GM12878 (cell line): ENCODE data around the gene HNRNPH3. TPM values are rescaled to one million over a fixed set of nuclear protein-coding genes. Genes with fewer than 3 reads are reported as not detected.

Experiments used
- ATAC-seq: fragments of 200-7000 bp; cut with Tn5 transposase; 3 replicates; pipeline ENCODE4 v1.9.1; 2020; ENCODE audit warnings: mild to moderate bottlenecking, moderate library complexity
- BruUV-seq: library from RNA; stranded (reverse); fragments of 400-500 nt; replicated peaks from 2 replicates; lab custom pipeline; 2021; lab: Mats Ljungman, UMichigan
- CTCF ChIA-PET: fragments of 300-600 bp; sonication (Branson Sonifier 250); formaldehyde crosslinking; extraction: SDS; loops from one replicate; lab custom pipeline; 2021; ENCODE audit warnings: inconsistent platforms; lab: Yijun Ruan, JAX
- POLR2A ChIA-PET: fragments of 350-600 bp; formaldehyde crosslinking; extraction: SDS; loops from one replicate; lab custom pipeline; 2021; ENCODE audit warnings: inconsistent platforms; lab: Charles Lee
- RAD21 ChIA-PET: fragments of 300-600 bp; sonication (Branson Sonifier 250); formaldehyde crosslinking; loops from one replicate; lab custom pipeline; 2023; ENCODE audit warnings: antibody characterized with exemption; ENCODE audit not compliant: unreplicated experiment; lab: Charles Lee
- SMC1A ChIA-PET: fragments of 300-600 bp; sonication (Branson Sonifier 250); formaldehyde crosslinking; loops from one replicate; lab custom pipeline; 2023; ENCODE audit not compliant: unreplicated experiment, uncharacterized antibody; lab: Charles Lee
- DNase-seq: peaks from one replicate; pipeline ENCODE4 v3.0.0-alpha.2; 2011; ENCODE audit warnings: low read depth, low spot score
- FAIRE-seq: peaks from 3 replicates; lab custom pipeline; 2011; peaks lifted over from hg19 to GRCh38; lab: Jason Lieb, UNC
- H2AFZ ChIP-seq: 2 replicates; pipeline ENCODE4 v1.6.0; 2011; ENCODE audit warnings: low read depth, low read length, control low read depth; ENCODE audit not compliant: control insufficient read depth
- H3K27ac ChIP-seq: 2 replicates; pipeline ENCODE4 v1.5.1; 2011; ENCODE audit warnings: control low read depth; ENCODE audit not compliant: control insufficient read depth, insufficient read depth
- H3K27me3 ChIP-seq, 2 experiments: replicated peaks in 1 of 2; 2 replicates each; pipeline versions ENCODE4 v1.6.0 to v1.6.1; 2011; ENCODE audit warnings: low read length in 1 of 2; ENCODE audit not compliant: control insufficient read depth in 2 of 2, insufficient read depth in 2 of 2
- H3K36me3 ChIP-seq, 2 experiments: 2 replicates each; pipeline ENCODE4 v1.5.1; 2011; ENCODE audit warnings: low read length in 1 of 2; ENCODE audit not compliant: control insufficient read depth in 2 of 2, insufficient read depth in 2 of 2
- H3K4me1 ChIP-seq: 2 replicates; pipeline ENCODE4 v1.6.1; 2011; ENCODE audit warnings: mild to moderate bottlenecking, low read length, moderate library complexity, mixed read lengths; ENCODE audit not compliant: control insufficient read depth, insufficient read depth
- H3K4me2 ChIP-seq: 2 replicates; pipeline ENCODE4 v1.6.0; 2011; ENCODE audit warnings: control low read depth; ENCODE audit not compliant: control insufficient read depth, insufficient read depth
- H3K4me3 ChIP-seq: fragments of 200-600 bp; sonication (generic); 2 replicates; pipeline ENCODE4 v1.5.1; 2016
- H3K79me2 ChIP-seq: 2 replicates; pipeline ENCODE4 v1.6.0; 2011; ENCODE audit warnings: low read length; ENCODE audit not compliant: control insufficient read depth, insufficient read depth
- H3K9ac ChIP-seq: 2 replicates; pipeline ENCODE4 v1.8.0; 2011; ENCODE audit warnings: low read length, control low read depth, mixed read lengths; ENCODE audit not compliant: control insufficient read depth, insufficient read depth
- H3K9me3 ChIP-seq: replicated peaks from 3 replicates; pipeline ENCODE4 v1.5.1; 2011; ENCODE audit warnings: mild to moderate bottlenecking, low read length; ENCODE audit not compliant: control insufficient read depth, insufficient read depth
- H4K20me1 ChIP-seq: 2 replicates; pipeline ENCODE4 v1.6.0; 2011; ENCODE audit not compliant: control insufficient read depth, insufficient read depth
- ATF7 ChIP-seq: fragments of 450-650 bp; IDR thresholded peaks from 2 replicates; pipeline ENCODE4 v1.6.1; 2016; ENCODE audit warnings: low read depth, mild to moderate bottlenecking
- BHLHE40 ChIP-seq, 2 experiments: fragments of 450-650 bp in 1 of 2; IDR thresholded peaks; 2 replicates each; pipeline ENCODE4 v1.6.1; 2011 to 2017; ENCODE audit warnings: low read depth in 2 of 2, borderline replicate concordance in 1 of 2, improper control_type of control experiment in 1 of 2, low read length in 1 of 2, mild to moderate bottlenecking in 1 of 2
- BMI1 ChIP-seq: fragments of 450-650 bp; IDR thresholded peaks from 2 replicates; pipeline ENCODE4 v1.6.1; 2016; ENCODE audit warnings: mild to moderate bottlenecking, moderate library complexity, borderline replicate concordance
- CBFB ChIP-seq: IDR thresholded peaks from 2 replicates; pipeline ENCODE4 v1.6.1; 2016; ENCODE audit warnings: antibody characterized with exemption, low read depth
- EZH2 ChIP-seq: IDR thresholded peaks from 2 replicates; pipeline ENCODE4 v1.6.1; 2012; ENCODE audit warnings: low read depth, mild to moderate bottlenecking, control low read depth, inconsistent platforms, low read length, borderline replicate concordance; ENCODE audit not compliant: control insufficient read depth
- FOS ChIP-seq: IDR thresholded peaks from 3 replicates; pipeline ENCODE4 v1.6.1; 2011; ENCODE audit warnings: borderline replicate concordance; ENCODE audit not compliant: insufficient read length; ENCODE audit errors: extremely low read depth
- GABPA ChIP-seq: IDR thresholded peaks from 2 replicates; pipeline ENCODE4 v1.6.1; 2014; ENCODE audit warnings: antibody characterized with exemption, low read depth, mild to moderate bottlenecking, inconsistent platforms
- NRF1 ChIP-seq: conservative IDR thresholded peaks from 2 replicates; pipeline ENCODE4 v1.6.1; 2011; ENCODE audit warnings: mild to moderate bottlenecking, low read depth, low read length, improper control_type of control experiment
- PAX8 ChIP-seq: fragments of 450-650 bp; IDR thresholded peaks from 2 replicates; pipeline ENCODE4 v1.6.1; 2017; ENCODE audit warnings: mild to moderate bottlenecking, moderate library complexity
- SREBF2 ChIP-seq: IDR thresholded peaks from 2 replicates; pipeline ENCODE4 v1.6.1; 2012; ENCODE audit warnings: mild to moderate bottlenecking, low read length
- TAF1 ChIP-seq: IDR thresholded peaks from 2 replicates; pipeline ENCODE4 v1.6.1; 2011; ENCODE audit warnings: mild to moderate bottlenecking, low read depth, low read length, borderline replicate concordance
- TCF12 ChIP-seq: IDR thresholded peaks from 2 replicates; pipeline ENCODE4 v1.6.1; 2011; ENCODE audit warnings: low read depth, mild to moderate bottlenecking, low read length
- ZNF217 ChIP-seq: fragments of 450-650 bp; IDR thresholded peaks from 2 replicates; pipeline ENCODE4 v1.6.1; 2017; ENCODE audit warnings: antibody characterized with exemption, mild to moderate bottlenecking
- ZNF274 ChIP-seq: IDR thresholded peaks from one replicate; pipeline ENCODE4 v1.8.0; 2011; ENCODE audit not compliant: insufficient read length, insufficient read depth
- ZZZ3 ChIP-seq: IDR thresholded peaks from 2 replicates; pipeline ENCODE4 v1.6.1; 2011; ENCODE audit warnings: low read depth; ENCODE audit not compliant: control insufficient read depth, insufficient read length
- in situ Hi-C: fragments of 300-500 bp; cut with MboI; formaldehyde crosslinking; loops from 9 replicates; pipeline ENCODE4 v1.14.3; 2018; ENCODE audit warnings: mixed read lengths
- intact Hi-C: fragments of 100-400 bp; cut with micrococcal nuclease; formaldehyde crosslinking; loops from one replicate; pipeline ENCODE4 v1.14.2; 2022; ENCODE audit not compliant: unreplicated experiment
- polyA plus RNA-seq, 11 experiments: library from polyadenylated mRNA; depleted of rRNA in 4 of 11; unstranded in 6 of 11; stranded (reverse) in 5 of 11; fragments of >200 nt; fragmentation: Nextera tagmentation in 4 of 11; fragmentation: Illumina TruSeq in 1 of 11; extraction: Ambion mirVana in 4 of 11; extraction: Trizol in 1 of 11; gene quantifications; 1 replicate in 1 of 11; 2 replicates in 10 of 11; pipeline versions ENCODE4 v1.2.1 to v1.2.3, GENCODE V29; 2011 to 2016; ENCODE audit warnings: inconsistent platforms in 2 of 11, missing spikeins in 2 of 11, low read depth in 1 of 11
- total RNA-seq, 4 experiments: library from RNA; depleted of rRNA in 3 of 4; stranded (reverse); fragments of >200 nt in 3 of 4; fragmentation: Illumina TruSeq in 1 of 4; extraction: Trizol in 1 of 4; gene quantifications; 2 replicates each; pipeline versions ENCODE4 v1.2.1 to v1.2.3, GENCODE V29; 2013 to 2021
- TF ChIP-seq, protein P1 (sequence below): fragments of 450-650 bp; IDR thresholded peaks from 2 replicates; pipeline ENCODE4 v1.6.1; 2017; ENCODE audit warnings: mild to moderate bottlenecking, low read depth, inconsistent platforms; ENCODE audit not compliant: poor library complexity, severe bottlenecking
- TF ChIP-seq, protein P2 (sequence below), 3 experiments: IDR thresholded peaks in 2 of 3; conservative IDR thresholded peaks in 1 of 3; 2 replicates each; pipeline ENCODE4 v1.5.1; 2011; ENCODE audit warnings: low read depth in 3 of 3, low read length in 3 of 3, mild to moderate bottlenecking in 3 of 3, control low read depth in 2 of 3, moderate library complexity in 2 of 3, inconsistent platforms in 1 of 3, mixed read lengths in 1 of 3; ENCODE audit not compliant: control insufficient read depth in 2 of 3, insufficient read depth in 1 of 3; ENCODE audit errors: extremely low read depth in 1 of 3
- TF ChIP-seq, protein P3 (sequence below): IDR thresholded peaks from 2 replicates; pipeline ENCODE4 v1.6.1; 2011; ENCODE audit warnings: low read depth, mild to moderate bottlenecking, low read length, moderate library complexity, borderline replicate concordance; ENCODE audit errors: extremely low read depth

HNRNPH3 gene
- total and polyA plus RNA-seq, 10 of the 15 experiments (the other 5 are each of a cell fraction or from before 2014, with no cell fraction given): 20.1 to 292 (median 121) TPM

GRCh38 chr10:68305854-68306253, 26.0 kb upstream of the HNRNPH3 start (continued):
- TF ChIP-seq, protein P1, sequence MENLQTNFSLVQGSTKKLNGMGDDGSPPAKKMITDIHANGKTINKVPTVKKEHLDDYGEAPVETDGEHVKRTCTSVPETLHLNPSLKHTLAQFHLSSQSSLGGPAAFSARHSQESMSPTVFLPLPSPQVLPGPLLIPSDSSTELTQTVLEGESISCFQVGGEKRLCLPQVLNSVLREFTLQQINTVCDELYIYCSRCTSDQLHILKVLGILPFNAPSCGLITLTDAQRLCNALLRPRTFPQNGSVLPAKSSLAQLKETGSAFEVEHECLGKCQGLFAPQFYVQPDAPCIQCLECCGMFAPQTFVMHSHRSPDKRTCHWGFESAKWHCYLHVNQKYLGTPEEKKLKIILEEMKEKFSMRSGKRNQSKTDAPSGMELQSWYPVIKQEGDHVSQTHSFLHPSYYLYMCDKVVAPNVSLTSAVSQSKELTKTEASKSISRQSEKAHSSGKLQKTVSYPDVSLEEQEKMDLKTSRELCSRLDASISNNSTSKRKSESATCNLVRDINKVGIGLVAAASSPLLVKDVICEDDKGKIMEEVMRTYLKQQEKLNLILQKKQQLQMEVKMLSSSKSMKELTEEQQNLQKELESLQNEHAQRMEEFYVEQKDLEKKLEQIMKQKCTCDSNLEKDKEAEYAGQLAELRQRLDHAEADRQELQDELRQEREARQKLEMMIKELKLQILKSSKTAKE: no peak
- TF ChIP-seq GABPA: no peak
- TF ChIP-seq ATF7: no peak
- TF ChIP-seq ZZZ3: no peak
- TF ChIP-seq ZNF274: no peak
- no peak for TF ChIP-seq SREBF2

DNA sequence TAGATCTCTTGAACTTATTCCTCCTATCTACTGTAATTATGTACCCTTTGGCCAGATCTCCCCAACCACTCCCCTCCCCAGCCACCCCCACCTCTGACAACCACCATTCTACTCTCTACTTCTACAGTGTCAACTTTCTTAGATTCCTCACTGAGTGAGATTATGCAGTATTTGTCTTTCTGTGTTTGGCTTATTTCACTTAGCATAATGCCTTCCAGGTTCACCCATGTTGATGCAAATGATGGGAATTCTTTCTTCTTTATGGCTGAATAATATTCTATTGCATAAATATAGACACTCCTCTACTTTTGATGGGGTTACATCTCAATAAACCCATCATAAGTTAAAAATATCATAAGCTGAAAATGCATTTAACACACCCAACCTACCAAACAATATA, 21.3 kb upstream of the HNRNPH3 start:
- intact Hi-C loops: no loop called here
- H3K4me1 ChIP-seq: no peaks in the 10 kb centered on the region
- no peak overlapping the region for H3K4me3 ChIP-seq
- ATAC-seq: no peak
- in situ Hi-C loops: no loop called here
- H3K27me3 ChIP-seq: no peaks in the 10 kb centered on the region
- peaks cover 2% of the 10 kb centered on the region for H3K9me3 ChIP-seq
- H3K27ac ChIP-seq: no peak overlapping the region
- FAIRE-seq: no peak
- ChIA-PET RAD21 (no interaction called here), CTCF (interaction anchor here (1.5 kb wide), 1 partner anchor 9 kb away, joined by 8 read pairs; no protein-coding TSS in a partner anchor), POLR2A (no interaction called here), SMC1A (interaction anchor here (1.3 kb wide), 1 partner anchor 9 kb away, joined by 8 read pairs; no protein-coding TSS in a partner anchor)
- no peaks in the 10 kb centered on the region for H4K20me1 ChIP-seq
- H3K4me2 ChIP-seq: no peak overlapping the region
- H3K36me3 ChIP-seq: no peaks in the 10 kb centered on the region
- no peaks in the 10 kb centered on the region for H3K79me2 ChIP-seq
- BruUV-seq: no TSS peak
- no peak overlapping the region for H2AFZ ChIP-seq
- DNase-seq: no peak
- H3K9ac ChIP-seq: no peak overlapping the region
- no peak for TF ChIP-seq PAX8
- TF ChIP-seq TAF1: no peak
- no peak for TF ChIP-seq BHLHE40 (IDR thresholded peaks at IDR 0.05; ENCODE audit: borderline replicate concordance in 1 of 2, low read depth in 2 of 2, low read length in 1 of 2)
- no peak for TF ChIP-seq TCF12
- no peak for TF ChIP-seq EZH2
- no peak for TF ChIP-seq NRF1
- TF ChIP-seq, protein P2, sequence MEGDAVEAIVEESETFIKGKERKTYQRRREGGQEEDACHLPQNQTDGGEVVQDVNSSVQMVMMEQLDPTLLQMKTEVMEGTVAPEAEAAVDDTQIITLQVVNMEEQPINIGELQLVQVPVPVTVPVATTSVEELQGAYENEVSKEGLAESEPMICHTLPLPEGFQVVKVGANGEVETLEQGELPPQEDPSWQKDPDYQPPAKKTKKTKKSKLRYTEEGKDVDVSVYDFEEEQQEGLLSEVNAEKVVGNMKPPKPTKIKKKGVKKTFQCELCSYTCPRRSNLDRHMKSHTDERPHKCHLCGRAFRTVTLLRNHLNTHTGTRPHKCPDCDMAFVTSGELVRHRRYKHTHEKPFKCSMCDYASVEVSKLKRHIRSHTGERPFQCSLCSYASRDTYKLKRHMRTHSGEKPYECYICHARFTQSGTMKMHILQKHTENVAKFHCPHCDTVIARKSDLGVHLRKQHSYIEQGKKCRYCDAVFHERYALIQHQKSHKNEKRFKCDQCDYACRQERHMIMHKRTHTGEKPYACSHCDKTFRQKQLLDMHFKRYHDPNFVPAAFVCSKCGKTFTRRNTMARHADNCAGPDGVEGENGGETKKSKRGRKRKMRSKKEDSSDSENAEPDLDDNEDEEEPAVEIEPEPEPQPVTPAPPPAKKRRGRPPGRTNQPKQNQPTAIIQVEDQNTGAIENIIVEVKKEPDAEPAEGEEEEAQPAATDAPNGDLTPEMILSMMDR (IDR thresholded peaks at IDR 0.05 in 2 of 3, conservative IDR thresholded peaks at IDR 0.05 in 1 of 3; ENCODE audit: control insufficient read depth in 2 of 3, extremely low read depth in 1 of 3, insufficient read depth in 1 of 3, low read depth in 3 of 3, low read length in 3 of 3): no peak
- TF ChIP-seq ZNF217: no peak
- no peak for TF ChIP-seq CBFB
- TF ChIP-seq BMI1: no peak
- TF ChIP-seq FOS: no peak
- TF ChIP-seq, protein P3, sequence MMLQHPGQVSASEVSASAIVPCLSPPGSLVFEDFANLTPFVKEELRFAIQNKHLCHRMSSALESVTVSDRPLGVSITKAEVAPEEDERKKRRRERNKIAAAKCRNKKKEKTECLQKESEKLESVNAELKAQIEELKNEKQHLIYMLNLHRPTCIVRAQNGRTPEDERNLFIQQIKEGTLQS: no peak
